Islet of Langerhans (tissue), 1 donor: ENCODE measurements around the gene MRFAP1L1.
"Not testable (repeated sequence)": the region's sequence is repeated elsewhere in the genome, so short reads cannot be mapped to it uniquely, and the experiment has no call there.

Experiments used
- FAIRE-seq: peaks from one replicate; lab custom pipeline; 2011; peaks lifted over from hg19 to GRCh38; lab: Jason Lieb, UNC

The MRFAP1L1 gene

GRCh38 chr4:6687947-6688878 lies 21.5 kb downstream of the MRFAP1L1 start:
- FAIRE-seq = no peak

GRCh38 chr4:6686104-6686787 lies 23.4 kb downstream of the MRFAP1L1 start:
- FAIRE-seq = no peak

- no peak for FAIRE-seq
Measured at GRCh38 chr4:6684656-6685055, 25.0 kb downstream of the MRFAP1L1 start.

GRCh38 chr4:6682862-6683590 lies 26.6 kb downstream of the MRFAP1L1 start:
- no peak for FAIRE-seq

GRCh38 chr4:6681191-6681590 lies 28.5 kb downstream of the MRFAP1L1 start:
- no peak for FAIRE-seq

GRCh38 chr4:6680372-6681034 lies 29.2 kb downstream of the MRFAP1L1 start:
- no peak for FAIRE-seq

GRCh38 chr4:6676722-6677558 lies 32.7 kb downstream of the MRFAP1L1 start:
- FAIRE-seq = no peak

GRCh38 chr4:6674500-6675149 lies 35.0 kb downstream of the MRFAP1L1 start:
- peak; percentile 91 for FAIRE-seq

- peak; percentile 30 for FAIRE-seq
Measured at GRCh38 chr4:6673660-6674499, 35.8 kb downstream of the MRFAP1L1 start.

GRCh38 chr4:6673191-6673659 lies 36.4 kb downstream of the MRFAP1L1 start:
- FAIRE-seq = not testable (repeated sequence)

GRCh38 chr4:6672541-6673190 lies 37.0 kb downstream of the MRFAP1L1 start:
- FAIRE-seq = not testable (repeated sequence)

- FAIRE-seq = no peak
Measured at GRCh38 chr4:6672131-6672530, 37.5 kb downstream of the MRFAP1L1 start.

- FAIRE-seq = no peak
Measured at GRCh38 chr4:6671648-6672047, 38.0 kb downstream of the MRFAP1L1 start.

- no peak for FAIRE-seq
Measured at GRCh38 chr4:6668391-6668790, 41.3 kb downstream of the MRFAP1L1 start.

GRCh38 chr4:6665320-6665654 lies 44.4 kb downstream of the MRFAP1L1 start:
- FAIRE-seq = no peak

GRCh38 chr4:6663596-6664393 lies 45.9 kb downstream of the MRFAP1L1 start:
- FAIRE-seq = no peak

GRCh38 chr4:6662591-6662990 lies 47.1 kb downstream of the MRFAP1L1 start:
- no peak for FAIRE-seq

GRCh38 chr4:6660430-6660829 lies 49.2 kb downstream of the MRFAP1L1 start:
- FAIRE-seq = no peak
